Left lobe of liver (tissue), 2 donors: ENCODE measurements around the gene AKNAD1. TPM values are rescaled to one million over a fixed set of nuclear protein-coding genes. Genes with fewer than 3 reads are reported as not detected.

Source experiments
- ATAC-seq: fragments of 200-7000 bp; cut with Tn5 transposase; one replicate; pipeline ENCODE4 v1.9.1; 2020; ENCODE audit warnings: mild to moderate bottlenecking, moderate library complexity
- DNase-seq: peaks from one replicate; pipeline ENCODE4 v3.0.0-alpha.2; 2020; ENCODE audit warnings: low spot score
- total RNA-seq: library from RNA; stranded (reverse); gene quantifications from one replicate; pipeline ENCODE4 v1.2.1, GENCODE V29; 2021
- donor health status: DM: no; HTN: no; CAD: no; lungs with moderate emphysema.
- donor health status: DM: no; HTN: yes; CAD: no.

Gene AKNAD1
- total RNA-seq, 1 donor from 2014 or later = not detected

GRCh38 chr1:108830119-108831008 lies 26.5 kb downstream of the AKNAD1 start:
- ATAC-seq = no peak
- DNase-seq = no peak

- DNase-seq (peak; percentile 86), ATAC-seq (peak; percentile 96)
Measured at GRCh38 chr1:108829498-108829916, 27.4 kb downstream of the AKNAD1 start.

GRCh38 chr1:108828074-108828961 lies 28.6 kb downstream of the AKNAD1 start:
- peak; percentile 65 for DNase-seq
- peak; percentile 82 for ATAC-seq

- ATAC-seq = no peak
- no peak for DNase-seq
Measured at GRCh38 chr1:108826081-108826635, 30.7 kb downstream of the AKNAD1 start.

- no peak for DNase-seq
- ATAC-seq = no peak
Measured at GRCh38 chr1:108824051-108824450, 32.8 kb downstream of the AKNAD1 start.

- ATAC-seq (no peak), DNase-seq (no peak)
Measured at GRCh38 chr1:108823632-108824031, 33.3 kb downstream of the AKNAD1 start.

- ATAC-seq = no peak
- DNase-seq = no peak
Measured at GRCh38 chr1:108819878-108820277, 37.0 kb downstream of the AKNAD1 start.

GRCh38 chr1:108817811-108818210 lies 39.1 kb downstream of the AKNAD1 start:
- DNase-seq (no peak), ATAC-seq (no peak)

GRCh38 chr1:108817016-108817415 lies 39.9 kb downstream of the AKNAD1 start:
- ATAC-seq = no peak
- no peak for DNase-seq

- no peak for DNase-seq
- ATAC-seq = peak; percentile 50
Measured at GRCh38 chr1:108816049-108816893, 40.6 kb downstream of the AKNAD1 start.

- DNase-seq (no peak), ATAC-seq (no peak)
Measured at GRCh38 chr1:108815566-108815965, 41.3 kb downstream of the AKNAD1 start.

GRCh38 chr1:108814343-108815125 lies 42.4 kb downstream of the AKNAD1 start:
- DNase-seq = no peak
- ATAC-seq = peak; percentile 39

GRCh38 chr1:108813326-108813725 lies 43.6 kb downstream of the AKNAD1 start:
- DNase-seq (no peak), ATAC-seq (no peak)

GRCh38 chr1:108811611-108812010 lies 45.3 kb downstream of the AKNAD1 start:
- no peak for DNase-seq

GRCh38 chr1:108808438-108808837 lies 48.5 kb downstream of the AKNAD1 start:
- DNase-seq (no peak), ATAC-seq (no peak)

More at GRCh38 chr1:108811611-108812010, 45.3 kb downstream of the AKNAD1 start:
- ATAC-seq = no peak

GRCh38 chr1:108803548-108803947 lies 53.3 kb downstream of the AKNAD1 start:
- no peak for ATAC-seq
- no peak for DNase-seq

GRCh38 chr1:108801101-108801500 lies 55.8 kb downstream of the AKNAD1 start:
- DNase-seq (no peak), ATAC-seq (no peak)

GRCh38 chr1:108799001-108799400 lies 57.9 kb downstream of the AKNAD1 start:
- ATAC-seq = no peak
- no peak for DNase-seq

GRCh38 chr1:108792420-108792819 lies 64.5 kb downstream of the AKNAD1 start:
- ATAC-seq (no peak), DNase-seq (no peak)

- no peak for DNase-seq
Measured at GRCh38 chr1:108791790-108792189, 65.1 kb downstream of the AKNAD1 start.

More at GRCh38 chr1:108791790-108792189, 65.1 kb downstream of the AKNAD1 start:
- ATAC-seq = no peak
